Kidney glomerular epithelial cell (primary cell): ENCODE measurements around the gene SRC.

Source experiments
- DNase-seq: peaks from one replicate; lab custom pipeline; 2025; lab: John Stamatoyannopoulos, UW

SRC gene

GRCh38 chr20:37454636-37455385, 108.9 kb downstream of the SRC start:
- DNase-seq, result no peak
